Myometrial cell (primary cell): Measurements from ENCODE around the gene BANP. TPM values are rescaled to one million over a fixed set of nuclear protein-coding genes. Genes with fewer than 3 reads are reported as not detected.

ENCODE experiments used
- total RNA-seq: library from RNA; depleted of rRNA; stranded (reverse); fragments of >200 nt; gene quantifications from 2 replicates; pipeline ENCODE4 v1.2.3, GENCODE V29; 2015

BANP gene
- total RNA-seq, result 13.3 and 16.7 TPM in 2 replicates

GRCh38 chr16:87950765-87951551 lies at the start of gene BANP:
BANP (plus strand) TSS chr16:87951434; CDS start chr16:87975116, 23,682 bp downstream.

GRCh38 chr16:87936375-87937230 lies 14.6 kb upstream of the BANP start, which contains the start of gene CA5A:
CA5A (minus strand) TSS chr16:87936529; CDS start chr16:87936450, 79 bp downstream.

Other genes with a start within 250 kb of the BANP start
- gene KLHDC4, start 185.4 kb upstream of the BANP start, total RNA-seq, result 15.6 and 19.0 TPM in 2 replicates
- 133 and 146 TPM in 2 replicates for gene SLC7A5, start 81.9 kb upstream of the BANP start, total RNA-seq
- gene CA5A, start 14.9 kb upstream of the BANP start, total RNA-seq, result not detected in 2 replicates